Endothelial cell of umbilical vein (primary cell): ENCODE results near the gene ECI1.

Experiments used
- CTCF ChIP-seq, 2 donors: IDR thresholded peaks; 1 replicate in 1 of 2; 2 replicates in 1 of 2; pipeline ENCODE4 v1.5.1; 2011; ENCODE audit warnings: low read length in 2 of 2, mild to moderate bottlenecking in 2 of 2, moderate library complexity in 2 of 2, control low read depth in 1 of 2, inconsistent platforms in 1 of 2, low read depth in 1 of 2; ENCODE audit not compliant: insufficient read depth in 1 of 2; ENCODE audit errors: extremely low read depth in 1 of 2
- EZH2 ChIP-seq: IDR thresholded peaks from 2 replicates; pipeline ENCODE4 v1.6.1; 2012; ENCODE audit warnings: borderline replicate concordance, low read depth, mild to moderate bottlenecking, moderate library complexity, low read length, inconsistent platforms; ENCODE audit not compliant: severe bottlenecking
- MAX ChIP-seq: IDR thresholded peaks from 2 replicates; pipeline ENCODE4 v1.6.1; 2011; ENCODE audit not compliant: insufficient read depth, insufficient read length

- TF ChIP-seq EZH2 (no peak), CTCF (IDR thresholded peaks at IDR 0.05; ENCODE audit: extremely low read depth in 1 of 2, insufficient read depth in 1 of 2, low read depth in 1 of 2, low read length in 2 of 2) (no peak), MAX (no peak)
Measured at GRCh38 chr16:2235234-2235651, 16.1 kb downstream of the ECI1 start.
